Measurements from ENCODE around the gene TFEB.

The TFEB gene

DNA sequence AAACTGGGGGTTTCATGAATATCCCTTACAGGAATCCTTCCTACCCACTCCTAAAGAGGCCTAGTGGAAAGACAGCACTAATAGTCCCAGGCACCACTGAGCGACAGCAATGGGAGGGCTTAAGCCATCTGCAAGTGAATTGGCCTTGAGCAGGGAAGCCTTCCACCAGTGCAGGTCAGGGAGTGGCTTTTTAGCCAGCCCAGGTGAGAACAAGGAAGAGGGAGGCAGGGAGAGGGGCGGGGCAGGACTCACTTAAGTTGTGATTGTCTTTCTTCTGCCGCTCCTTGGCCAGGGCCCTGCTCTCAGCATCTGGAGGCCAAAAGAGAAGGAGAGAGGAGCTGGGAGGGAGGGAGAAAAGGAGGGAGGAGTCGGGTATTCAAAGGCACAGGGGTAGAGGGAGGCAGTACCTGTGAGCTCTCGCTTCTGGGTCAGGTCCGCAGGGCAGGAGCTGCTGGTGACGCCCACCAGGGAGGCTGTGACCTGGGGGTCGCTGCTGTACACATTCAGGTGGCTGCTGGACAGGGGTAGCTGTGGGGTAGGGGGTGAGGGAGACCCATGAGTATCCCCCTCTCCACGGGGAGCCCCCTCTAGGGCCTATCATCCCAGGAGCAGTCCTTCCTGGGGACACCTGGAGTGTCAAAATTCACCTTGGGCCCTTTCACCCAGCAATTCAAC lies 47.8 kb downstream of the TFEB start:
- DNase-seq, result no peak

GRCh38 chr6:41685641-41686380 lies 49.6 kb downstream of the TFEB start:
- DNase-seq, result no peak

DNA sequence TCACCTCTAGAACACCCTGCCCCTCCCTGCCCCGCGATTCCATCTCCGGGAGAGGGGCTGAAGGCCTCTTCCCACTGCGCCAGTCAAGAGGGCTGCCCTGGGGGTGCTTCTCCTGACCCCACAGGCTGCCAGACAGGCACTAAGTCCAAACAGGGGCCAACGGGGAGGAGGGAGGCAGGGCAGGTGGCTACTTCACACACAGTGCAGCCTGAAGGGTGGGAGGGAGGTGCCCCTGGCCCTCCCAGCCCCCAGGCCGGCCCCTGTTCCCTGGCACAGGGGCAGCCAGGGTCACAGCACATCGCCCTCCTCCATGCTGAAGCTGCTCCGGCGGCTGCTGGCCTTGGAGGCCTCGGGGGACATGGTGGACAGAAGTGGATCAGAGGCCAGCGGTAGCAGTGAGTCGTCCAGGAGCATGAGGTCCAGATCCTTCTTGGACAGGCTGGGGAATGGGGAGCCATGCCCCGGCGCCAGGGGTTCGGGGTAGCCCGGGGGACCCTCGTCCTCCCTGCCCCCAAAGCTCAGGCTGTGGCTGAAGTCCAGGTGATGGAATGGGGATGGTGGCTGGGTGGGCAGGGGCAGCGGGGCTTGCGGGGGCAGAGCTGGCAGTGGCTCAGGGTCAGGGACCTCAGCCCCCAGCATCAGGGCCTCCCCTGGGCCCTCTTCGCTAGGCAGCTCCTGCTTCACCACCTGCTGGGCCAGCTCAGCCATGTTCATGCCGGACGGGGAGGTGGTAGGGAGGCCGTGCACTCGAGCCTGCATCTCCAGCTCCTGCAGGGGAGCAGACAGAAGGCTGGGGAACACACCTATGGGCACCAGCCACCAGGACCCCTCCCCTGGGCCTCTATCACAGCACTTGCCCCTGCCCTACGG lies 50.9 kb downstream of the TFEB start:
- DNase-seq, result no peak

GRCh38 chr6:41683523-41684310 lies 51.7 kb downstream of the TFEB start:
- DNase-seq, result no peak

DNA sequence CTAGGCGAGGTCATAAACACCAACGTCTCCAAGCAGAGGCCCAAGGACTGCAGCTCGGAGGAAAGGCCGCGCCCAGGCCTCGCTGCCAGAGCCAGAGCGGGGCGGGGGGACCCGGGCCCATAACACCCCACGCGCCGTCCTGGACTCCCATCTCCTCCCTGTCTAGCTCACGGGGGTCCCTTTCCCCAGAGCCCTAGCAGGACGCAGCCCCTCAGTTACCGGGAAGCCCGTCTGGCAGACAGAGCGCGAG lies 52.2 kb downstream of the TFEB start:
- DNase-seq, result no peak

DNA sequence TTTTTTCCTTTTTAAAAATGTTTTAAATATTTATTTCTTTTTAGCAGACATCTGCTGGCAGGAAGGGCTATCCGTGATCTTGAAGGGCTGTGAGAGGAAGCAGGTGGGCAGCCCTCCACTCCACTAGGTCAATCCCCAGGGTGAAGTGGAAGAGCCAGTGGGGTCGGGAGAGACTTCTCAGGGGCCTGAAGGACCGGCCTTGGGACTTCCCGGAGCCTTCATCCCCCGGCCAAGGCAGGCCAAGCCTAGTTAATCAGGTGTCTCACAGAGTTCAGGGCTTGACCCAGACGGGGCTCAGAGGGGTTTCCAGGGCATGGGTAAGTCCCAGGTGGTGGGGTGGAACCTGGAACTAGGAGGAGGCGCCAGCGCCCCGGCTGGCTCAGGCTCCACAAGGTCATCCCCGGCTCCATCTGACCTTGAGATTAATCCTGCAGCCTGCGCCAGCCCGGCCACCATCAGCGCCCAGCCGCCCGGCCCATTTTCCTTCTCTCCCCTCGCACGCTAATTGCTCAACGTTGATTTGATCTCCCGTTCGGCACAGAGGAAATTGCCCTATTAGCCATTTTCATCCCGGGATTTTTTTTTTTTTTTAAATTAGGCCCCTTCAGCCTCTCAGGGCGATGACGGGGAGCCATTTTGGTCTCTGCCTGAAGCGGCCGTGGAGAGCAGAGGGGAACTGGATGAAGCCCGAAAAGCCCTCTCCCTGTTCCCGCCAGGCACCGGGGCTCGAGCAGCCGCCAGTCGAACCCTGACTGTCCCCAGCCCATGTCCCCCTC lies 52.7 kb downstream of the TFEB start:
- no peak for DNase-seq

DNA sequence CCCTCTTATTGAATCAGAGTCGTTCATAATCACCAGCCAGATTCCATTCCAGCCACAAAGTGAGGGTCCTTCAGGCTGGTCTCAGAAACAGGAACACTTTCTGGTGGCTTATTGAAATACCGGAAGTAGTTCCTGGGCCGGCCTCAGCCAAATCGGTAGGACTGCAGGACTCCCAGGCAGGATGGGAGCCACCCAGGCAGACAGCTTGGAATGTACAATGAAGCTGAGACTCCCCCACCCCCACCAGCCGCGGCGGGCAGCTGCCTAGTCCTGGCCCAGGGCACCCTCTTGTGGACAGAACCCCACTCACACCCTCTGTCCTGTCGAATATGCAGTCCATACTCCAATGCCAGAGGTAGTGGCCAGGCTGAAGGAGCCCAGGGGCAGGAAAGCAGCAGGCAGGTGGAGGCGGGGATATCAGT lies 53.3 kb downstream of the TFEB start:
- peak; percentile 70 for DNase-seq

DNA sequence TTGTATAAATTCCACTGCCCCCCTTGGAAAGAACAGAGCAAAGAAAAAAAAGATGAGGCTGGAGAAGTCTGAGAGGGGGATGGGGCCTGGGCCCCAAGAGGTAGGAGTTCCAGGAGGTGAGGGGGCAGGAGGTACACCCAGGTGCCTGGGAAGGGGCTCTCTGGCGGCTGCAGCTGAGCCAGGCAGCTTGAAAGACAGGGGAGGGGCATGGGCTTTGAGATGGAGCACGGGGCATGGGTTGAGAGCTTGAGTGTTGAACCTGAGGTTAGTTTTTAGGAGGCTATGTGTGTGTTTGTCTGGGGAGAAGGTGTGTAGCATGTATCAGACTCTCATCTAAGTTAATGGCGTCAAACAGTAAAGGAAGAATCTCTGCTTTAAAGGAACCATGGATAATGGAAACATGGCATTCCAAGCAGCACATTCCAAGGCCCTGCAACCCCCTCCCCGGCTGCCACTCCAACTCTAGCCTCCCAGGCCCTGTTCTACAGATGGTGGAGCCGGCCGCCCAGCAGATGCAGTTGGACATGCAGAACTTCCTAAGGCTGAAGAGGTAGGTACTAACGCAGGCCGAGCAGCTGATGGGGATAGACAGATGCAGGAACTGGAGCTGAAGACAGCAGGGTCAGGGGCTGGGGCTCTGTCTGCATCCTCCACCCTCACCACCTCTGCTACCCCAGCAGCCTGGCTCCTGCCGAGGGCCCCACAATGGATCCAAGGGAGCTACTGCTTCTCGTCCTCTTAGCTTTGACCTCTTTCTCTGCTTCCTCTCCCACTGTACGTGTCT lies 55.0 kb downstream of the TFEB start:
- DNase-seq, result no peak

- no peak for DNase-seq
Observed at GRCh38 chr6:41679696-41680095, 55.7 kb downstream of the TFEB start.

DNA sequence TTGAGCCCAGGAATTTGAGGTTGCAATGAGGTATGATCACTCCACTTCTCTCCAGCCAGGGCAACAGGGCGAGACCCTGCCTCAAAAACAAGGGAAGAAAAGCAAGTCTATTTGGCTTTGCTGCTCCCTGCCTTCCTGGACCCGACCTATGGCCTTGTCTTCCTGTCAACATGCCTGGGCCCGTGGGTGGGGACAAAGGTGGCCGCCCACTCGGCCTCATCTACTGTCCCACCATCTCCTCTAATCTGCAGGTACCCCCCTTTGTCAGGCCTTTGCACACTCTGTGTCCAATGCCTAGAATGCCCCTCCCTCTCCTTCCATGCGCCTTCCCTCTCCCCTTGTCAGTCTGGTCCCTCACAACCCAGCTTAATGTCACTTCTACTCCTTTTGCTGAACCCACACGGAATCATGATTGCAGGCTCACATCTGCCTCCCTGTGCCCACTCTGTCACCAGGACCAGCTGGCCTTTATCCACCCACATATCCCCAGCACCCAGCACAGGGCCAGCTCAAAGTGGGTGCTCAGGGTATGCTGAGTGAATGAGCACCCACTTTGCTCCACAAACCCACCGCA lies 56.8 kb downstream of the TFEB start:
- no peak for DNase-seq

GRCh38 chr6:41677124-41677921 lies 58.1 kb downstream of the TFEB start:
- DNase-seq, result no peak

DNA sequence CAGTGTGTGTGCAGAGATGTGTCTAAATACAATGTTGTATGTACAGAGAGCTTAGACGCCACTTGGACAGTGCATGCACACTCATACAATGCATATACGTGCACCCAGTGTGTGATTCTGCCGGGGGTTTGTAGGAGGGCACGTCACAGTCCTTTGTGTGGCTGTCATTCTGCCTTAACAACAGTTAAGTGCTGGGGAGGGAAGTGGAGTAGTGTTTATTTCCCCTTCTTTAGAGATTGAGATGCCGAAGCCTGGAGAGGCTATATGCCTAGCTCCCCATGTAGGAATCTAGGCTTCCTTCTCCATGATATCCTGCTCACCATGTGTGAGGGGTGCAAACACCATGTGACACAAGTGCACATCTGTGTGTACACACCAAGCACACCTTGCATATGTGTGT lies 59.0 kb downstream of the TFEB start:
- no peak for DNase-seq

DNA sequence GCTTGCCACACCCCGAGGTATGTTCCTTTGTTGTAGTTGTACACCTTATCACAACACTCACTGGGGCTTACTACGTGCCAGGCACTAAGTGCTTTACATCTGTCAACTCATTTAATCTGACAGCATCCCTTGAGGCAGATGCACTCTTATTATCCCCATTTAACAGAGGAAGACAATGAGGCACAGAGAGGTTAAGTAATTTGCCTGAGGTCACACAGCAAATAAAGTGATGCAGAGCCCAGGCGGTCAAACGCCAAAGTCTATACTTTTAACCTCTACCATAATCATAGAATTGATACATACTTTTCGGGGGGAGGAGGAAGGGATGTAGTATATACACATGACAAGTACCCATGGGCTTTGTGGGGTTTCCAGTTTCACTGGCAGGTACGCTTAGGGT lies 59.4 kb downstream of the TFEB start:
- no peak for DNase-seq

DNA sequence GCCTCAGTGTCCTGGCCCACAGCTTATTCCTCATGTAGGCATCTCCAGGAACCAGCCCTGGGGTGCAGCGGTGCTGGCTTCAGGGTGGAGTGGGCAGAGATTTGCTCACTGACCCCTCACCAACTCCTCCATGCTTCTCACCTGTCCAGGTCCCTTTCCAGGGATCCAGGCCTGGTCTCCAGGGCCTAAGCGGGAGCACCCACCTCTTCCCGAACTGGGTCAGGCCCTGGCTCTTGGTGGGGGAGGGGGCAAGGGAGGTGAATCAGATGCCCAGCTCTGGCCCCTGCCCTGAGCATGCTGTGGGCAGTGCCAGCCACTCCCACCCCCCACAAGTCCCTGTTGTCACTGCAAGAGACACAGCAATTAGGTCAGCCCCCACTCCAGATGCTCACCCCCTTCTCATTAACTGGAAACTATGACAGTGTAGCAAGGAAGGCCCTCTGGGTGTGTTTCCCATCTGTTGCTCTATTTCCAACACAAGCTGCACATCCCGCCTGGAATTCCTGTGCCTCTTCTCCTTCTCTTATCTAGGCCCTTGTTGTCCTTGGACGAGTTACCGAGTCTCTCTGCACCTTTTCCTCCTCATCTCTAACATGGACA lies 60.1 kb downstream of the TFEB start:
- DNase-seq, result no peak

DNA sequence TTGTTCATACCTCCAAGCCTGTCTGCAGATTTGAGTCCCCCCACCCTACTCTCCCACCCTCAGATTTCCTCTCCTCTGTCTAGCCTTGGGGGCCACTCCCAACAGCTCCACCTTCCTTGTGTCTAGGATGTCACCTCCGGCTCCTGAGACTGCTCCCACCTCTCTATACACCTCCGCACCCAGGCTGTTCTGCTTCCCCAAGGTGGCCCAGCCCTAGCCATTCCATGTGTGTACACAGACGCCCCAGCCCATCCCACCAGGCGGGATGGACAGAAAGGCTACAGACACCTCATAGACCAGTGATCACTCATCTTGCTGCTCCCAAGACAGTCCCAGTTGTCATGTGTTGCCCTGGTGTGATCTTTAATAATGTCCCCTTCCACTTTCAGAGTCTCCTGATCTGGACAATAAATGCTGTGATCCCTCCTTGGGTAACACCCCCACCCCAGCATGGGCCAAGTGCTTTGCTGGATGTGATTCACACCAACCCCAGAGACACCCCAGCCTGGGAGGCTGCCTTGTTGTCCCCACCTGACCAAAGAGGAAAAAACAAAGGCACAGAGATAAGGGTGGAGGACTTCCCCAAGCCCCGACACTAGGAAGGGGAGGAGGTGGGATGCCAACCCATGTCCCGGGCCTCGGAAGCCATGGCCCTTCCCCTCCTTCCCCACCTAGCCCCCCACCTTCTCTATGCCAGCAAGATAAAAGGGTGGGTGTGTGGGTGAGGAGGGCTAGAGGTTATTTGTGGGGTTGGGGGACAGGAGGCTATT lies 61.0 kb downstream of the TFEB start:
- DNase-seq, result no peak

- DNase-seq, result no peak
Observed at GRCh38 chr6:41673704-41674000, 61.8 kb downstream of the TFEB start.

GRCh38 chr6:41672816-41673703 lies 62.3 kb downstream of the TFEB start:
- DNase-seq, result no peak

- DNase-seq, result no peak
Observed at GRCh38 chr6:41672016-41672415, 63.4 kb downstream of the TFEB start.
